ENCODE results near the gene WDR35.

The WDR35 gene

DNA sequence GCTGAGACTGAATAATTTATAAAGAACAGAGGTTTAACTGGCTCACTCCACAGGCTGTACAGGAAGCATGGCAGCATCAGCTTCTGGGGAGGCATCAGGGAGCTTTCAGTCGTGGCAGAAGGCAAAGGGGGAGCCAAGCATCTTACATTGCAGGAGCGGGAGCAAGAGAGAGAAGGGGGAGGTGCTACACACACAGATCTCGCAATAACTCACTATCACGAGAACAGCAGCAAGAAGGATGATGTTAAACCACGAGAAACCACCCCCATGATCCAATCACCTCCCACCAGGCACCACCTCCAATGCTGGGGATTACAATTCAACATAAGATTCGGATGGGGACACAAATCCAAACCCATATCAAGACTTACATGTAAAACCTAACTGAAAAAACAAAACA, 40.3 kb upstream of the WDR35 start:
- DNase-seq (ENCODE audit: low read depth), result no peak
- no peak for TF ChIP-seq CTCF (IDR thresholded peaks at IDR 0.05; ENCODE audit: low read depth, low read length, missing control alignments)
- in situ Hi-C loops (cut with HindIII; ENCODE audit: low sequenced_read_pairs), result no loop called here
- H3K4me3 ChIP-seq (ENCODE audit: low read depth, low read length), result no peak overlapping the region

DNA sequence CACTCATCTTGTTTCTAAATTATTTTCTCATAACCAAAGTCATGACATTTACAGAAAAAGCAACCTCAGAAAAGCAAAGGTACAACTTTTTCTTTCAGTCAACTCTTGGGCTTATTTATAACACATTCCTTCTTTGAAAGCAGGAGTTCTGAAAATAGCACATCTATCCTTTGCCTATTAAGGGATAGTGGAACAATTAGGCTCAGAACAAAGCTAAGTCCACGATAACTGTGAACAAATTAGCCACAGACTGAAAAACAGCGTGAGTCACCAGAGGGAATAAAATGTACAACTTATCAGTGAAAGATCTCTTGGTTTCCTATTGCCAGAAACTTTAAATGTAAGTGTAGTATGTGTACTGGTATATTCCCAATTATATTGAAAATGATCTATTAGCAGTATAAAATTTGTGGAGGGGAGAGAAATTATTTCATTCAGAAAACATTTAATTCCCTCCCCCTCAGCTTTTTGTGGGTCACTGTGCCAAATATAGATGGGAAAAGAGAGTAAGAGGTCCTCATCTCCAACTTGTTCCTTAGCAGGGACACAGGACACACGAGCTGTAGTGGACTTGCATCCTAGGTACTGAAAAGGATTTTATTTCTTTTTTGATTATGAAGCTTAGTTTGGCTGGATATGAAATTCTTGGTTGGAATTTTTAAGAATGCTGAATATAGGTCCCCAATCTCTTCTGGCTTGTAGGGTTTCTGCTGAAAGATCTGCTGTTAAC, 38.0 kb upstream of the WDR35 start:
- in situ Hi-C loops (cut with HindIII; ENCODE audit: low sequenced_read_pairs), result no loop called here
- no peak overlapping the region for H3K4me3 ChIP-seq (ENCODE audit: low read depth, low read length)
- no peak for DNase-seq (ENCODE audit: low read depth)
- TF ChIP-seq CTCF (IDR thresholded peaks at IDR 0.05; ENCODE audit: low read depth, low read length, missing control alignments), result no peak

DNA sequence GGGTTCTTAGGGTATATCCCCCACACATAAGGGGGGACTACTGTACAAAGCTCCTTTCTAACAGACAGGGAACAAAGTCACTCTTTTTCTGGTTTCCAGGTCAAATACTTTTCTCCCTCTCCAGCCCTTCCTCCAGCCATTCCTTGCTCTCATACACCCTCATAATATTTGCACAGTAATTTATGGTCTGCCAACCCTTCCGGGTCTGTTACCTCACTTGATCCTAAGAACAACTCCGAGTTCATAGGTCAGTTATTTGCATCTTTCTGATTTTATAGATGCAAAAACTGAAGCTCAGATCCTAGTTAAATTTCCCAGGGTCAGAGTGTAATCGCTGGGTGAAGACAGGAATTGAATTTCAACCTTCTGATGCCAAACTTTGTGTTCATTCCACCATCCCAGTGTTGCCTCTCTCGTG, 37.4 kb upstream of the WDR35 start:
- TF ChIP-seq CTCF (IDR thresholded peaks at IDR 0.05; ENCODE audit: low read depth, low read length, missing control alignments), result no peak
- in situ Hi-C loops (cut with HindIII; ENCODE audit: low sequenced_read_pairs), result no loop called here
- DNase-seq (ENCODE audit: low read depth), result no peak
- no peak overlapping the region for H3K4me3 ChIP-seq (ENCODE audit: low read depth, low read length)

DNA sequence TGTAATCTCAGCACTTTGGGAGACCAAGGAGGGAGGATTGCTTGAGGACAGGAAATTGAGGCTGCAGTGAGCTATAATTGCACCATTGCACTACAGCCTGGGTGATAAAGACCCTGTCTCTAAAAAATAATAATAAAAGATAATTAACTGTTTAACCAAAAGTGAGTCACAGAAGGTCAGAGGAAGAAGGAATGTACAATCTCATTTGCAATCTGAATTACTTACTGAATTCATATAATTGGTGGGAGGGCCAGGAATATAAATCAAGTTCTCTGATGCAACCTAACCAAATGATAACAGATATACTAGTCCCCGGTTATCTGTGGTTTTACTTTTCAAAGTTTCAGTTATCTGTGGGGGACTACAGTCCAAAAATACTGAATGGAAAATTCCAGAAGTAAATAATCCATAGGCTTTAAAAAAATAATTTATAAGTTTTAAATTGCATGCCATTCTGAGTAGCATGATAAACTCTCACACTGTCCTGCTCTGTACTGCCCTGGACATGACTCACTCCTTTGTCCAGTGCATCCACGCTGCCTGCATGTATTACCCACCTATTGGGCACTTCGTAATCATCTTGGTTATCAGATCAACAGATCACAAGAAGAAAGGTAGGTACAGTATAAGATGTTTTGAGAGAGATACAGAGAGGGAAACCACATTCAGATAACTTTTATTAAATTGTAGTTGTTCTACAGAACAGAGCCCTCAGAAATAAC, 35.3 kb upstream of the WDR35 start:
- no peak for TF ChIP-seq CTCF (IDR thresholded peaks at IDR 0.05; ENCODE audit: low read depth, low read length, missing control alignments)
- no peak for DNase-seq (ENCODE audit: low read depth)
- in situ Hi-C loops (cut with HindIII; ENCODE audit: low sequenced_read_pairs), result no loop called here
- H3K4me3 ChIP-seq (ENCODE audit: low read depth, low read length), result no peak overlapping the region

GRCh38 chr2:20023688-20024087, 33.8 kb upstream of the WDR35 start:
- TF ChIP-seq CTCF (IDR thresholded peaks at IDR 0.05; ENCODE audit: low read depth, low read length, missing control alignments), result no peak
- in situ Hi-C loops (cut with HindIII; ENCODE audit: low sequenced_read_pairs), result loop anchor here (5.0 kb wide), 2 partner anchors 69 to 76 kb away; no protein-coding TSS in a partner anchor
- no peak overlapping the region for H3K4me3 ChIP-seq (ENCODE audit: low read depth, low read length)
- no peak for DNase-seq (ENCODE audit: low read depth)

DNA sequence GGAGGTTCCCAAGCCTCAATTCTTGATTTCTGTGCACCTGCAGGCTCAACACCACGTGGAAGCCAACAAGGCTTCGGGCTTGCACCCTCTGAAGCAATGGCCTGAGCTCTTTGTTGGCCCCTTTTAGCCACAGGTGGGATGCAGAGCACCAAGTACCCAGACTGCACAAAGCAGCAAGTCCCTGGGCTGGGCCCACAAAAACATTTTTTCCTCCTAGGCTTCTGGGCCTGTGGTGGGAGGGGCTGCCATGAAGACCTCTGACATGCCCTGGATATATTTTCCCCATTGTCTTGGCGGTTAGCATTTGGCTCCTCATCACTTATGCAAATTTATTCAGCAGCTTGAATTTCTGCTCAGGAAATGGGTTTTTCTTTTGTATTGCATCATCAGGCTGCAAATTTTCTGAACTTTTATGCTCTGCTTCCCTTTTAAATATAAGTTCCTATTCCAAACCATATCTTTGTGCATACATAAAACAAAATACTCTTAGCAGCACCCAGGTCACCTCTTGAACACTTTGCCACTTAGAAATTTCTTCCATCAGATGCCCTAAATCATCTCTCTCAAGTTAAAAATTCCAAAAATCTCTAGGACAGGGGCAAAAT, 31.6 kb upstream of the WDR35 start:
- in situ Hi-C loops (cut with HindIII; ENCODE audit: low sequenced_read_pairs), result loop anchor here (5.0 kb wide), 2 partner anchors 71 to 74 kb away; no protein-coding TSS in a partner anchor
- TF ChIP-seq CTCF (IDR thresholded peaks at IDR 0.05; ENCODE audit: low read depth, low read length, missing control alignments), result no peak
- H3K4me3 ChIP-seq (ENCODE audit: low read depth, low read length), result no peak overlapping the region

More for the DNA sequence above, 31.6 kb upstream of the WDR35 start:
- DNase-seq (ENCODE audit: low read depth), result no peak

Data from astrocyte of the cerebellum (primary cell).